CD4-positive, alpha-beta memory T cell (primary cell): ENCODE data around the gene EIF3A. TPM values are rescaled to one million over a fixed set of nuclear protein-coding genes. Genes with fewer than 3 reads are reported as not detected.

Experiments
- CTCF ChIA-PET: fragments of 350-600 bp; sonication (Branson Sonifier 250); formaldehyde crosslinking; loops from one replicate; lab custom pipeline; 2021; ENCODE audit warnings: inconsistent platforms; ENCODE audit not compliant: partially characterized antibody; lab: Charles Lee
- POLR2A ChIA-PET: fragments of 350-600 bp; sonication (Branson Sonifier 250); formaldehyde crosslinking; loops from one replicate; lab custom pipeline; 2021; ENCODE audit not compliant: partially characterized antibody; lab: Charles Lee
- DNase-seq, 5 donors: peaks; one replicate each; pipeline versions ENCODE4 v3.0.0 to v3.0.0-alpha.2; 2020 to 2022; ENCODE audit warnings: mixed read lengths in 1 of 5
- H3K27ac ChIP-seq: one replicate; pipeline ENCODE4 v1.7.0; 2013; ENCODE audit warnings: low read depth, low read length
- H3K27me3 ChIP-seq: 2 replicates; pipeline ENCODE4 v1.7.0; 2013; ENCODE audit warnings: mild to moderate bottlenecking, low read length, moderate library complexity; ENCODE audit not compliant: insufficient read depth
- H3K36me3 ChIP-seq: 2 replicates; pipeline ENCODE4 v1.7.0; 2013; ENCODE audit warnings: mild to moderate bottlenecking, low read length, moderate library complexity; ENCODE audit not compliant: insufficient read depth
- H3K4me1 ChIP-seq: 2 replicates; pipeline ENCODE4 v1.7.0; 2013; ENCODE audit warnings: mild to moderate bottlenecking, low read length, moderate library complexity; ENCODE audit not compliant: insufficient read depth
- H3K4me3 ChIP-seq, 2 donors: one replicate each; pipeline ENCODE4 v1.7.0; 2013; ENCODE audit warnings: low read length in 2 of 2, mild to moderate bottlenecking in 1 of 2
- H3K9me3 ChIP-seq, 2 donors: one replicate each; pipeline ENCODE4 v1.7.0; 2013; ENCODE audit warnings: low read length in 2 of 2, control low read depth in 1 of 2; ENCODE audit not compliant: control insufficient read depth in 1 of 2
- H3K27ac Mint-ChIP-seq, 7 donors: one replicate each; pipeline ENCODE4 v1.8.0; 2020 to 2021; ENCODE audit warnings: mixed read lengths in 7 of 7, mild to moderate bottlenecking in 6 of 7, inconsistent platforms in 3 of 7, moderate library complexity in 3 of 7
- H3K27me3 Mint-ChIP-seq, 2 donors: one replicate each; pipeline ENCODE4 v1.8.0; 2020 to 2021; ENCODE audit warnings: mixed read lengths in 2 of 2
- H3K36me3 Mint-ChIP-seq, 2 donors: one replicate each; pipeline ENCODE4 v1.8.0; 2020 to 2021; ENCODE audit warnings: mixed read lengths in 2 of 2, inconsistent platforms in 1 of 2, mild to moderate bottlenecking in 1 of 2
- H3K4me1 Mint-ChIP-seq, 4 donors: one replicate each; pipeline ENCODE4 v1.8.0; 2020 to 2021; ENCODE audit warnings: mixed read lengths in 4 of 4, mild to moderate bottlenecking in 1 of 4
- H3K4me3 Mint-ChIP-seq, 8 donors: one replicate each; pipeline ENCODE4 v1.8.0; 2020 to 2021; ENCODE audit warnings: mixed read lengths in 8 of 8, mild to moderate bottlenecking in 7 of 8, moderate library complexity in 6 of 8, inconsistent platforms in 3 of 8
- H3K9me3 Mint-ChIP-seq, 8 donors: one replicate each; pipeline ENCODE4 v1.8.0; 2020 to 2021; ENCODE audit warnings: mixed read lengths in 8 of 8, mild to moderate bottlenecking in 5 of 8, inconsistent platforms in 3 of 8, moderate library complexity in 1 of 8
- intact Hi-C: fragments of 100-400 bp; cut with micrococcal nuclease; formaldehyde crosslinking; loops from one replicate; pipeline ENCODE4 v1.15.1; 2023
- polyA plus RNA-seq, 2 donors: library from polyadenylated mRNA; unstranded; fragments of 300-500 nt; fragmentation: Illumina TruSeq; gene quantifications; one replicate each; pipeline ENCODE4 v1.2.3, GENCODE V29; 2021
- total RNA-seq, 2 experiments: library from RNA; stranded (reverse); gene quantifications; one replicate each; pipeline ENCODE4 v1.2.3, GENCODE V29; 2021

Gene EIF3A
- total RNA-seq: 100 to 1,000 TPM; 122 to 129 TPM
- polyA plus RNA-seq: 10 to 100 TPM; 29.8 to 81.7 TPM

DNA sequence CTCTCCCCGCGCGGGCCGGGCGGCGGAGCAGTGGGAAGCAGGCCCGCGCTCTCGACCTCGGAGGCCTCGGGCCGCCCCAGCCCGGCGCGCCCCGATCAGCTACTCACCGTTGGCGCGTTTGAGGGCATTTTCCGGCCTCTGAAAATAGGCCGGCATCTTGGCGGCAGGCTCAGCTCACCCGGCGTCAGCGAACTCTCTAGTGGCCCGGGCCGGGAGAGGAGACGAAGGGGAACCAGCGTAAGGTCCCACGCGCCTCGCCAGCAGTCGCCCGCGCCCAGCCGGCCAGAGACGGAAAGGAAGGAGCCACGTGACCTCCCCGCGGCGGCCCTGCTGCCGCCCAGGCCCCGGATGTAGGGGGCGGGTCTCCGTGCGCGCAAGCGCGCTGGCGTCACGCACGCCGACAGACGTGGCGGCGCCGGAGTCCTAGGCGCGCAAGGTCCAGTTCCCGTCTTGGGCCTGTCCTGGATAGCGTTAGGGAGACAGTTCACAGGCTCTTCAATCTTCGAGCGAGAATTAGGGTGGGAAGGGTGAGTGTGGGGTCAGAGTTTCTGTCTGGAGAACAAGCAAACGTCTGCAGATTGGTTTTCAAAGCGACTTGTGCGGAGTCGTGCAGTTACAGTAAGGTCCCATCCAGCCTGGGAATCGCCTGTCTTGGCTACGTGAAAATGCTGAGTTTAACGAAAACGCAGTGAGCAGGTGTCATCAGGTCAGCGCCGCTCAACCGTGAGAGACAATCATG is at the start of gene EIF3A:
EIF3A (minus strand) TSS at position 297 of the 739 bp plus-strand sequence; CDS start at position 156, 141 bp downstream.
- peak within 1 kb of the TSS; percentile 98 for H3K27ac ChIP-seq
- H3K9me3 ChIP-seq: no peaks in the 10 kb centered on the region
- intact Hi-C loops: loop anchor here (1.0 to 10.0 kb wide), 9 partner anchors 11 to 514 kb away; partner anchors contain the start of genes CACUL1, DENND10, GRK5 and PRDX3
- H3K27me3 ChIP-seq: no peaks in the 10 kb centered on the region
- DNase-seq: peak; percentile 88 to 94 (median 91)
- H3K4me1 ChIP-seq: peaks cover 44% of the 10 kb centered on the region
- CTCF ChIA-PET: interaction anchor here (0.6 to 3.6 kb wide), 6 partner anchors 10 to 737 kb away, joined by 3 to 24 read pairs (median 4); partner anchors contain the start of gene DENND10
- peaks cover 0 to 28% of the 10 kb centered on the region in 2 donors for H3K36me3 Mint-ChIP-seq
- peak within 1 kb of the TSS; percentile 93 to 99 for H3K4me3 ChIP-seq
- H3K36me3 ChIP-seq: no peaks in the 10 kb centered on the region
- peak within 1 kb of the TSS; percentile 97 to 99 (median 99) for H3K27ac Mint-ChIP-seq
- POLR2A ChIA-PET: interaction anchor here (0.6 to 8.8 kb wide), 15 partner anchors 9 to 507 kb away, joined by 3 to 179 read pairs (median 7); partner anchors contain the start of genes DENND10, NANOS1 and SFXN4
- peaks cover 0 to 5% (median 0%) of the 10 kb centered on the region in 8 donors for H3K9me3 Mint-ChIP-seq
- H3K4me1 Mint-ChIP-seq: peaks cover 28 to 61% (median 39%) of the 10 kb centered on the region in 4 donors
- peak within 1 kb of the TSS; percentile 97 to 99 (median 99) for H3K4me3 Mint-ChIP-seq
- no peaks in the 10 kb centered on the region for H3K27me3 Mint-ChIP-seq

- H3K9me3 Mint-ChIP-seq: no peaks in the 10 kb centered on the region
- no peaks in the 10 kb centered on the region for H3K27me3 Mint-ChIP-seq
- Histone ChIP-seq H3K27ac (no peak overlapping the region), H3K4me1 (peaks cover 36% of the 10 kb centered on the region), H3K4me3 (no peak overlapping the region), H3K36me3 (peaks cover 27% of the 10 kb centered on the region), H3K9me3 (no peaks in the 10 kb centered on the region), H3K27me3 (no peaks in the 10 kb centered on the region)
- intact Hi-C loops: loop anchor here (2.0 to 5.0 kb wide), 2 partner anchors 27 to 48 kb away; partner anchors contain the start of gene PRDX3
- DNase-seq: no peak
- no peak overlapping the region for H3K4me3 Mint-ChIP-seq
- H3K4me1 Mint-ChIP-seq: peaks cover 26 to 43% (median 32%) of the 10 kb centered on the region in 4 donors
- CTCF ChIA-PET: no interaction called here
- POLR2A ChIA-PET: interaction anchor here (0.6 to 3.3 kb wide), 3 partner anchors 39 to 137 kb away, joined by 4 to 18 read pairs (median 7); partner anchors contain the start of gene EIF3A
- H3K36me3 Mint-ChIP-seq: peaks cover 50 to 58% of the 10 kb centered on the region in 2 donors
- peak overlapping the region in 5 of 7 donors; percentile 3 to 93 (median 54) for H3K27ac Mint-ChIP-seq
Measured at GRCh38 chr10:119129721-119130120, 49.1 kb upstream of the EIF3A start.

DNA sequence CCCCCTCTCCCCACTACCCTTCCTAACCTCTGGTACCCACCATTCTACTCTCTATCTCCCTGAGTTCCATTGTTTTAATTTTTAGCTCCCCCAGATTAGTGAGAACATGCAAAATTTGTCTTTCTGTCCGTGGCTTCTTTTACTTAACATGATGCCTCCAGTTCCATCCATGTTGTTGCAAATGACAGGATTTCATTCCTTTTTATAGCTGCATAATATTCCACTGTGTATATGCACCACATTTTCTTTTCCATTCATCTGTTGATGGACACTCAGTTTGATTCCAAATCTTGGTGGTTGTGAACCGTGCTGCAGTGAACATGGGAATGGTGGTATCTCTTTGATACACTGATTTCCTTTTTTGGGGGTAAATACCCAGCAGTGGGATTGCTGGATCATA is 45.3 kb upstream of the EIF3A start:
- H3K4me3 ChIP-seq: no peak overlapping the region
- H3K9me3 Mint-ChIP-seq: no peaks in the 10 kb centered on the region
- H3K9me3 ChIP-seq: no peaks in the 10 kb centered on the region
- no peaks in the 10 kb centered on the region for H3K27me3 ChIP-seq
- no peak for DNase-seq
- peaks cover 15% of the 10 kb centered on the region for H3K4me1 ChIP-seq
- POLR2A ChIA-PET: no interaction called here
- CTCF ChIA-PET: interaction anchor here (0.6 kb wide), 1 partner anchor 557 kb away, joined by 3 read pairs; no protein-coding TSS in a partner anchor
- intact Hi-C loops: no loop called here
- H3K4me3 Mint-ChIP-seq: no peak overlapping the region
- H3K27ac Mint-ChIP-seq: peak overlapping the region in 1 of 7 donors; percentile 22
- H3K36me3 ChIP-seq: peaks cover 23% of the 10 kb centered on the region
- no peak overlapping the region for H3K27ac ChIP-seq
- H3K4me1 Mint-ChIP-seq: peaks cover 10 to 20% (median 13%) of the 10 kb centered on the region in 4 donors
- H3K36me3 Mint-ChIP-seq: peaks cover 38 to 49% of the 10 kb centered on the region in 2 donors
- no peaks in the 10 kb centered on the region for H3K27me3 Mint-ChIP-seq

DNA sequence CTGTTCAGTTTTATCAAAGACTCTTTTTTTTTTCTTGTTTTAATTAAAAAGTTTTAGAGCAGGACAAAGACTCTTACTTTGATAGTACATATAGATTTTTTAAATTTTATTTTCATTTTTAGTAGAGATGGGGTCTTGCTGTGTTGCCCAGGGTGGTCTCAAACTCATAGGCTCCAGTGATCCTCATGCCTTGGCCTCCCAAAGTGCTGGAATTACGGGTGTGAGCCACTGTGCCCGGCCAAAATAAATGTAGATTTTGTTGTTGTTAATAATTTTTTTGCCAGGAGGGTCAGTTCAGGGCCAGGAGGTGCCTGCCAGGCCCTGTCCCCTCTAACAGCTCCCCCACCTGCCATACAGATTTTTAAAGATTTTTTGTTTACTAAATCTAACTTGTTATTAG is 40.3 kb upstream of the EIF3A start:
- CTCF ChIA-PET: no interaction called here
- no peaks in the 10 kb centered on the region for H3K9me3 Mint-ChIP-seq
- POLR2A ChIA-PET: interaction anchor here (1.3 to 1.5 kb wide), 2 partner anchors 29 to 42 kb away, joined by 3 to 4 read pairs; no protein-coding TSS in a partner anchor
- Histone ChIP-seq H3K4me1 (no peaks in the 10 kb centered on the region), H3K36me3 (peaks cover 15% of the 10 kb centered on the region), H3K4me3 (no peak overlapping the region), H3K9me3 (no peaks in the 10 kb centered on the region), H3K27me3 (no peaks in the 10 kb centered on the region), H3K27ac (no peak overlapping the region)
- no peaks in the 10 kb centered on the region for H3K27me3 Mint-ChIP-seq
- H3K27ac Mint-ChIP-seq: no peak overlapping the region
- no peak overlapping the region for H3K4me3 Mint-ChIP-seq
- intact Hi-C loops: no loop called here
- H3K4me1 Mint-ChIP-seq: peaks cover 0 to 4% (median under 1%) of the 10 kb centered on the region in 4 donors
- DNase-seq: no peak
- peaks cover 24 to 37% of the 10 kb centered on the region in 2 donors for H3K36me3 Mint-ChIP-seq

GRCh38 chr10:119120413-119120867 is 39.8 kb upstream of the EIF3A start:
- Histone ChIP-seq H3K4me1 (no peaks in the 10 kb centered on the region), H3K9me3 (no peaks in the 10 kb centered on the region), H3K27me3 (no peaks in the 10 kb centered on the region), H3K36me3 (peaks cover 15% of the 10 kb centered on the region), H3K4me3 (no peak overlapping the region), H3K27ac (no peak overlapping the region)
- H3K4me3 Mint-ChIP-seq: no peak overlapping the region
- H3K27ac Mint-ChIP-seq: peak overlapping the region in 2 of 7 donors; percentile 3 to 13
- H3K27me3 Mint-ChIP-seq: no peaks in the 10 kb centered on the region
- POLR2A ChIA-PET: interaction anchor here (1.3 to 1.5 kb wide), 2 partner anchors 29 to 41 kb away, joined by 3 to 4 read pairs; no protein-coding TSS in a partner anchor
- peaks cover 0 to 4% (median under 1%) of the 10 kb centered on the region in 4 donors for H3K4me1 Mint-ChIP-seq
- no peaks in the 10 kb centered on the region for H3K9me3 Mint-ChIP-seq
- CTCF ChIA-PET: no interaction called here
- H3K36me3 Mint-ChIP-seq: peaks cover 23 to 34% of the 10 kb centered on the region in 2 donors
- DNase-seq: no peak
- intact Hi-C loops: no loop called here

GRCh38 chr10:119119400-119119799 is 38.8 kb upstream of the EIF3A start:
- no peaks in the 10 kb centered on the region for H3K9me3 Mint-ChIP-seq
- H3K4me1 Mint-ChIP-seq: peaks cover 0 to 4% (median under 1%) of the 10 kb centered on the region in 4 donors
- no peaks in the 10 kb centered on the region for H3K27me3 ChIP-seq
- intact Hi-C loops: no loop called here
- DNase-seq: no peak
- CTCF ChIA-PET: interaction anchor here (0.9 to 1.1 kb wide), 3 partner anchors 11 to 62 kb away, joined by 3 read pairs; no protein-coding TSS in a partner anchor
- peaks cover 15% of the 10 kb centered on the region for H3K36me3 ChIP-seq
- H3K27ac Mint-ChIP-seq: no peak overlapping the region
- H3K27me3 Mint-ChIP-seq: no peaks in the 10 kb centered on the region
- peaks cover 27 to 41% of the 10 kb centered on the region in 2 donors for H3K36me3 Mint-ChIP-seq
- POLR2A ChIA-PET: interaction anchor here (1.2 to 1.4 kb wide), 2 partner anchors 13 to 28 kb away, joined by 5 to 7 read pairs; no protein-coding TSS in a partner anchor
- no peaks in the 10 kb centered on the region for H3K9me3 ChIP-seq
- no peak overlapping the region for H3K4me3 ChIP-seq
- no peaks in the 10 kb centered on the region for H3K4me1 ChIP-seq
- H3K27ac ChIP-seq: no peak overlapping the region
- no peak overlapping the region for H3K4me3 Mint-ChIP-seq
